HG02852 (cell line): ENCODE measurements around the gene ME3.
A peak's percentile ranks its signal among the peaks of the same experiment; 100 is the strongest.
"Not testable (repeated sequence)": the region's sequence is repeated elsewhere in the genome, so short reads cannot be mapped to it uniquely, and the experiment has no call there.

ENCODE experiments used
- ATAC-seq: cut with Tn5 transposase; IDR thresholded peaks from one replicate; pipeline ENCODE4 v1.9.1; 2021; ENCODE audit warnings: mild to moderate bottlenecking, moderate library complexity; ENCODE audit not compliant: unreplicated experiment

ME3 gene

GRCh38 chr11:86444981-86445380 lies 227.4 kb downstream of the ME3 start:
- ATAC-seq, result peak; percentile 44

DNA sequence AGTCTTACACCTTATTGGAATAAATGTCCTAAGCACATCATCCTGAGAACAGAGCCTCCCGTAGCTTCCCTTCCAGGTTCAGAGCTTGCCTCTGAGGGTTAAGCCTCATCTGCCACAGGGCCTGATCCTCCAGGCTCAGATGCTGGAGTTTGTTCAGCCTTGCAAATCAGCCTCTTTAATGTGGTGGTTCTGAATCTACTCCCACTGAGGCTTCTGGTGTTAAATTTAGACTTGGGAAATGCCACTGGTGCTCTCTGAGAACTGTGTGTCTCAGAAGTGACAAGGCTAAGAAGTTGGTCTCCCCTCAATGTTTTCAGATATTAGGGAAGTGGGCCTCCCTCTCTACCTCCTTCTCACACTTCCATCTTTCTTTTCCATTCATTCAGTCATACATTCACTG lies 229.0 kb downstream of the ME3 start:
- peak; percentile 44 for ATAC-seq

GRCh38 chr11:86442827-86443226 lies 229.6 kb downstream of the ME3 start:
- ATAC-seq, result no peak

DNA sequence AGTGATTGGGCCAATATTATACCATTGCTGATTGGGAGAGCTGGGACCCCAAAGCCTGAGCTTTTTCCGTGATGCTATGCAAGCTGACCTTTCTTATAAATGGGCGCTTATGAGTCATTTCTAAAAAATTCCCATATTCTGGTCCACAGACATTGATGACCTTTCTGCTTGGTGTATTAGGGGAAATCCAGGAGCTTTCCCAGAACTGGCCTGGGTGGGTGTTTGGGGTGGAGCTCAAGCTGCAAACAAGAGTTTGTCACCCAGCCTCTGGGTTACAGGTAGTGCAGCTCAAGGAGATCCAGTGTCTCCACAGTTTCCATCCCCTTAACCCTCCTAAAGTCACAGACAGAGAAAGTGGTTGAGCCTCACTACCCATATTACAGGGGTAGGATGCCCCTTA lies 230.0 kb downstream of the ME3 start:
- no peak for ATAC-seq

- no peak for ATAC-seq
Measured at GRCh38 chr11:86440843-86441242, 231.6 kb downstream of the ME3 start.

- ATAC-seq, result no peak
Measured at GRCh38 chr11:86440305-86440716, 232.1 kb downstream of the ME3 start.

GRCh38 chr11:86438685-86439084 lies 233.7 kb downstream of the ME3 start:
- ATAC-seq, result no peak

DNA sequence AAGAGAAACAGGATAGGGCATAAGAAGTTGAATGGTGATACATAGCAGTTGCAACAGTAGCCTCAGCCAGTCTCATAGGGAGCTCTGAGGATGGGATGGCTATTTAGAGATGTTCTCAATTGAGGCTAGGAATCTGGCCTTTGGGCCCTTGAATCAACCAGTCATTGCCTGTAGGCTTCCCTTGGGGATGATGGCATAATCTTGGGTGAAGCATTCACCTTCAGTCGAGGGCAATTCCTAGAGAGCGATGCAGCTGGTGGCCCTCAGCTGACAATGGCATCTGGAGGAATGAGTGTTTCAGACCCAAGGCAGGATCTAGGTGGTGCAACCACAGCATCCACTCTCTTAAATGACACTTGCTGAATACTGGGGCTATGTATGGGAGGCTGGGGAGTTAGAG lies 236.7 kb downstream of the ME3 start:
- ATAC-seq, result no peak

GRCh38 chr11:86433361-86434095 lies 238.9 kb downstream of the ME3 start:
- not testable (repeated sequence) for ATAC-seq

- peak; percentile 55 for ATAC-seq
Measured at GRCh38 chr11:86431258-86431657, 241.2 kb downstream of the ME3 start.

DNA sequence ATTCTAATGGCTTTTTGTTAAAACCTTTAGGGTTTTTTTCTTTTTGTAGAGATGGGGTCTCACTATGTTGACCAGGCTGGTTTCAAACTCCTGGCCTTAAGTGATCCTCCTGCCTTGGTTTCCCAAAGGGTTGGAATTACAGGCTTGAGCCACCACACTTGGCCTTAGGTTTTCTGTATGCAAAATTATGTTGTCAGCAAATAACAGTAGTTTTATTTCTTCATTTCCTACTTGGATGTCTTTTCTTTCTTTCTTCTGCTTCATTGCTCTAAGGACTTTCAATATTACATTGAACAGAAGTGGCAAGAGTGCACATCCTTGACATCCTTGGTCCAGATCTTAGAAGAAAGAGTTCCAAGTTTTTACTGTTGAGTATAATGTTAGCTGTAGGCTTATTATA lies 245.0 kb downstream of the ME3 start:
- no peak for ATAC-seq

DNA sequence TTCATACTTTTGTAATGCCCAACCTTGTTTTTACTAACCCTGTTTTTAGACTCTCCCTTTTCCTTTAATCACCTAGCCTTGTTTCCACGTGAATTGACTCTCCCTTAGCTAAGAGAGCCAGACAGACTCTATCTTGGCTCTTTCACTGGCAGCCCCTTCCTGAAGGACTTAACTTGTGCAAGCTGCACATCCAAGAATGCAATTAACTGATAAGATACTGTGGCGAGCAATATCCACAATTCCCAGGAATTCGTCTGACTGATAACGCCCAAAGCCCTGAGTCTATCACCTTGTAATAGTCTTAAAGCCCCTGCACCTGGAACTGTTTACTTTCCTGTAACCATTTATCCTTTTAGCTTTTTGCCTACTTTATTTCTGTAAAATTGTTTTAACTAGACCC lies 248.9 kb downstream of the ME3 start:
- ATAC-seq, result not testable (repeated sequence)

DNA sequence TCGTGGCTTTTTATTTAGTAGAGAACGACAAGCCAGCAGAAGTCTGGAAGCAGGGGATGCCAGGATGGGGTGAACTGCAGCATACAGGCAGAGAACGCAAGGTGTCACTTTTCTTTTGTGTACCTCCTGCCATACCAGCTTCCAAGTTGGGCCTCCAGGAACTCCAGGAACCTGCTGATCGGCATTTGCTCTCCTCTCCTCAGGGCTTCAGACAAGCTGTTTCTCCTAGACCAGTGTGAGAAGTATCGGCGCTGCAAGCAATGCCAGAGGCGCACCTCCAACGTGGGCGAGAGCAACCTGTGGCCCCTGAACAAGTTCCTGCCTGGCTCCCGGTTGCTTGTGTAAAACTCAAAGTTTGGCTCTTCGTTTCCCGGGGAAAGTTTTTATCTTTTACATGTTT lies 250.0 kb downstream of the ME3 start:
- ATAC-seq, result no peak

GRCh38 chr11:86421946-86422345 lies 250.5 kb downstream of the ME3 start:
- no peak for ATAC-seq

GRCh38 chr11:86418917-86419316 lies 253.5 kb downstream of the ME3 start:
- ATAC-seq, result no peak

DNA sequence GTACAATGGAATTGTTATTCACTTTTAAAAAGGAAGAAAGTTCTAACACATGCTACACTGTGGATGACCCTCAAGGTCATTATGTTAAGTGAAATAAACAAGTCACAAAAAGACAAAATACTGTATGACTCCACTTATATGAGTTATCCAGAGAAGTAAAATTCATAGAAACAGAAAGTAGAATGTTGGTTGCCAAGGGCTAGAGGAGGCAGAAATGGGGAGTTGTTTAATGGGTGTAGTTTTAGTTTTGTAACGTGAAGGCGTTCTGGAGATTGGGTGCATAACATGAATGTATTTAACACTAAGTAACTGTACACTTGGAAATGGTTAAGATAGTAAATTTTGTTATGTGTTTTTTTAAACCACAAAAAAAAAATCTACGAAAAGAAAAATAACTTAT lies 253.9 kb downstream of the ME3 start:
- ATAC-seq, result no peak

- ATAC-seq, result no peak
Measured at GRCh38 chr11:86418106-86418505, 254.3 kb downstream of the ME3 start.

DNA sequence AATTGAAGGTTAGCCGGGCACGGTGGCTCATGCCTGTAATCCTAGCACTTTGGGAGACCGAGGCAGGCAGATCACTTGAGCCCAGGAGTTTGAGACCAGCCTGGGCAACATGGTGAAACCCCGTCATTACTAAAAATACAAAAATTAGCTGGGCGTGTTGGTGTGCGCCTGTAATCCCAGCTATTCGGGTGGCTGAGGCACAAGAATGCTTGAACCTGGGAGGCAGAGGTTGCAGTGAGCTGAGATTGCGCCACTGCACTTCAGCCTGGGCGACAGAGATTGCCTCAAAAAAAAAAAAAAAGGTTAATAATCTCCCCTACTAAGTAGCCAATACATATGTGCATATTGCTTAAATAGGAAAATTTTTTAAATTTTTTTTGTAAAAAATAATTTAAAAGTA lies 255.5 kb downstream of the ME3 start:
- not testable (repeated sequence) for ATAC-seq

- no peak for ATAC-seq
Measured at GRCh38 chr11:86416494-86416893, 255.9 kb downstream of the ME3 start.

GRCh38 chr11:86415026-86415425 lies 257.4 kb downstream of the ME3 start:
- no peak for ATAC-seq

- no peak for ATAC-seq
Measured at GRCh38 chr11:86414032-86414431, 258.4 kb downstream of the ME3 start.

DNA sequence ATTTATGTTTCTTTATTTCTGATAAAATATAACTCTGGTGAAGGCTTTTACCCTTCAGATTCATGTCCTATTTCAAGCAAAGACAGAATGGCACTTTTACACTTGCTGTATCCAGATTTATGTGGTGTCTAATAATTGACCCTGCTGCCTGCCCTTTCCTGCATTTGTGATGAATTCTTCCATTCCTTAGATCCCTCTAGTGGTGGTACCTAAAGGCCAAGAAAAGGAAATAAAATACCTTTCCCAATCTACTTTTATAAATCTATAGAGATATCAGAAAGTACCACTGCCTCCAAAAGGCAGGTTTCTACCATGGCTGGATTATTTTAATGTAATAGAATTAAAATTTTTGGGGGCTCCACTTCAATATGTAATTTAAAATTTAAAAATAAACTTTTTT lies 263.6 kb downstream of the ME3 start:
- no peak for ATAC-seq

DNA sequence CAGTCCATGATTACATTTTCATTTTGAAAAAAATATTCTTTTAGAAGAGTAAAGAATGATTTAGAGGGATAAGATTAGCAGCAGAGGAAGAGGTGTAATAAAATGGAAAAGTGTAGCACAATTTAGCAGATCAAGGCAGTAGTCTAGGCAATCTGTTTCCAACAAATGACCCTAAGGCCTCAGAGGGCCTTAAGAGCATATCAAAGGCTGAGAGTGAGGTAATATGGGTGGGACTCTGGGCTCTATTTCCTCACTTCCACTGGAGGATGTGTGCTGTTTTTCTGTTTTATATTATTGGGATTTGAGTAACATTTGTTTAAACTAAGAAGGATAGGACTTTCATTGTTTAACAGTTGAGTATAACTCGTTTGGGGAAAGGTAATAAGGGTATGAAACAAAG lies 269.0 kb downstream of the ME3 start:
- no peak for ATAC-seq
